Measurements from ENCODE around the gene ADGRA1.

DNA sequence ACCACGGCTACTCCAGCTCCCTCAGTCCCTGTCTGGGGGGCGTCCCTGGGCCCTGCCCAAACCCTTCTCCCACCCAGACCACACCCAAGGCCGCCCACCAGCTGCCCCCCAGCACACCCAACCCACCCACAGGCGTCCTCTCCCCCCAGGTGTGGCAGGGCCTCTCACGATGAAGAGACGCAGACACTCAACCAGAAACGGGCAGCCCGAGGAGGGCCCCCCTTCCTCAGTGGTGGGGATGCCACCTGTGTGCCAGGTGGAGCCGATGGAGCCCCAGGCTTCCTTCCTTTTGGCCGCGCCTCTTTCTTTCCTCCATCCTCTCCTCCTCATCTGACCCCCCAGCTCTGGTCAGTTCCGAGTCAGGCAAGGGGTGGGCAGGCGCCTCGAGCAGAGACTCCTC lies 28.7 kb downstream of the ADGRA1 start:
- TF ChIP-seq SIN3A (conservative IDR thresholded peaks at IDR 0.05 in 1 of 2, IDR thresholded peaks at IDR 0.05 in 1 of 2; ENCODE audit: low read depth in 1 of 2, low read length in 2 of 2) (no peak), RAD21 (IDR thresholded peaks at IDR 0.05 in 1 of 2, conservative IDR thresholded peaks at IDR 0.05 in 1 of 2; ENCODE audit: low read depth in 2 of 2, low read length in 2 of 2) (no peak), CHD1 (IDR thresholded peaks at IDR 0.05; ENCODE audit: low read depth, low read length) (no peak), BCL11A (IDR thresholded peaks at IDR 0.05; ENCODE audit: low read depth in 2 of 2, low read length in 2 of 2) (no peak), EZH2 (IDR thresholded peaks at IDR 0.05; ENCODE audit: low read depth, low read length, severe bottlenecking) (no peak), SUZ12 (IDR thresholded peaks at IDR 0.05; ENCODE audit: low read length) (no peak), POLR2A (IDR thresholded peaks at IDR 0.05; ENCODE audit: control extremely low read depth in 1 of 2, low read depth in 2 of 2, low read length in 2 of 2) (no peak), POLR2AphosphoS5 (IDR thresholded peaks at IDR 0.05; ENCODE audit: low read depth, low read length) (no peak), USF2 (IDR thresholded peaks at IDR 0.05; ENCODE audit: low read length) (no peak), SRF (IDR thresholded peaks at IDR 0.05; ENCODE audit: low read depth, low read length) (no peak)
- TF ChIP-seq, protein P1, sequence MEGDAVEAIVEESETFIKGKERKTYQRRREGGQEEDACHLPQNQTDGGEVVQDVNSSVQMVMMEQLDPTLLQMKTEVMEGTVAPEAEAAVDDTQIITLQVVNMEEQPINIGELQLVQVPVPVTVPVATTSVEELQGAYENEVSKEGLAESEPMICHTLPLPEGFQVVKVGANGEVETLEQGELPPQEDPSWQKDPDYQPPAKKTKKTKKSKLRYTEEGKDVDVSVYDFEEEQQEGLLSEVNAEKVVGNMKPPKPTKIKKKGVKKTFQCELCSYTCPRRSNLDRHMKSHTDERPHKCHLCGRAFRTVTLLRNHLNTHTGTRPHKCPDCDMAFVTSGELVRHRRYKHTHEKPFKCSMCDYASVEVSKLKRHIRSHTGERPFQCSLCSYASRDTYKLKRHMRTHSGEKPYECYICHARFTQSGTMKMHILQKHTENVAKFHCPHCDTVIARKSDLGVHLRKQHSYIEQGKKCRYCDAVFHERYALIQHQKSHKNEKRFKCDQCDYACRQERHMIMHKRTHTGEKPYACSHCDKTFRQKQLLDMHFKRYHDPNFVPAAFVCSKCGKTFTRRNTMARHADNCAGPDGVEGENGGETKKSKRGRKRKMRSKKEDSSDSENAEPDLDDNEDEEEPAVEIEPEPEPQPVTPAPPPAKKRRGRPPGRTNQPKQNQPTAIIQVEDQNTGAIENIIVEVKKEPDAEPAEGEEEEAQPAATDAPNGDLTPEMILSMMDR (IDR thresholded peaks at IDR 0.05; ENCODE audit: control extremely low read depth in 1 of 3, insufficient read depth in 1 of 3, low read depth in 1 of 3, low read length in 3 of 3) = no peak
